Kidney epithelial cell (primary cell): ENCODE measurements around the gene HDAC1. TPM values are rescaled to one million over a fixed set of nuclear protein-coding genes. Genes with fewer than 3 reads are reported as not detected.

Experiments used
- DNase-seq: peaks from one replicate; pipeline ENCODE4 v3.0.0-alpha.2; 2010; ENCODE audit warnings: low read depth
- H3K27me3 ChIP-seq: 2 replicates; pipeline ENCODE4 v1.6.0; 2011; ENCODE audit warnings: low read length; ENCODE audit not compliant: control insufficient read depth, insufficient read depth
- H3K36me3 ChIP-seq: 2 replicates; pipeline ENCODE4 v1.5.1; 2011; ENCODE audit warnings: low read length; ENCODE audit not compliant: control insufficient read depth, insufficient read depth
- H3K4me3 ChIP-seq: 2 replicates; pipeline ENCODE4 v1.5.1; 2011; ENCODE audit warnings: low read depth, mild to moderate bottlenecking, control low read depth, low read length
- CTCF ChIP-seq: IDR thresholded peaks from 2 replicates; pipeline ENCODE4 v1.5.1; 2011; ENCODE audit warnings: mild to moderate bottlenecking, moderate library complexity, low read length, control low read depth, inconsistent platforms; ENCODE audit not compliant: insufficient read depth, poor library complexity, severe bottlenecking
- total RNA-seq: library from RNA; depleted of rRNA; stranded (reverse); fragments of >200 nt; gene quantifications from 2 replicates; pipeline ENCODE4 v1.2.3, GENCODE V29; 2015

The HDAC1 gene
- total RNA-seq, 1 donor from 2014 or later = 85.7 TPM

GRCh38 chr1:32361308-32361673 lies 69.4 kb downstream of the HDAC1 start:
- Histone ChIP-seq H3K4me3 (no peak overlapping the region), H3K27me3 (no peaks in the 10 kb centered on the region), H3K36me3 (no peaks in the 10 kb centered on the region)
- no peak for TF ChIP-seq CTCF
- no peak for DNase-seq

GRCh38 chr1:32361674-32362473 lies 70.0 kb downstream of the HDAC1 start:
- peak; percentile 24 for TF ChIP-seq CTCF
- Histone ChIP-seq H3K27me3 (no peaks in the 10 kb centered on the region), H3K4me3 (peak overlapping the region; percentile 37), H3K36me3 (no peaks in the 10 kb centered on the region)
- no peak for DNase-seq

GRCh38 chr1:32362474-32363313 lies 70.8 kb downstream of the HDAC1 start, which contains the start of the genes FAM229A and TSSK3:
Gene FAM229A, minus strand, starts transcription at chr1:32362485. Its CDS starts 394 bp downstream, at chr1:32362091.
Gene TSSK3, plus strand, starts transcription at chr1:32362539. Its CDS starts 163 bp downstream, at chr1:32362702.
- peak within 1 kb of the TSS; percentile 37 for H3K4me3 ChIP-seq
- TF ChIP-seq CTCF = no peak
- H3K36me3 ChIP-seq = peaks cover 4% of the 10 kb centered on the region
- DNase-seq = no peak
- H3K27me3 ChIP-seq = no peaks in the 10 kb centered on the region

- no peak for TF ChIP-seq CTCF
- H3K4me3 ChIP-seq = no peak overlapping the region
- DNase-seq = no peak
- peaks cover 7% of the 10 kb centered on the region for H3K36me3 ChIP-seq
- no peaks in the 10 kb centered on the region for H3K27me3 ChIP-seq
Measured at GRCh38 chr1:32363713-32364112, 71.8 kb downstream of the HDAC1 start.

GRCh38 chr1:32364836-32365235 lies 73.0 kb downstream of the HDAC1 start:
- no peak for TF ChIP-seq CTCF
- Histone ChIP-seq H3K4me3 (no peak overlapping the region), H3K27me3 (no peaks in the 10 kb centered on the region), H3K36me3 (peaks cover 7% of the 10 kb centered on the region)
- no peak for DNase-seq
